Liver (tissue), 3 donors: ENCODE data around the gene FBP1.

Source experiments
- ATF3 ChIP-seq: IDR thresholded peaks from 2 replicates; pipeline ENCODE4 v1.6.1; 2016; ENCODE audit warnings: antibody characterized with exemption
- CTCF ChIP-seq: fragments of 150-350 bp; IDR thresholded peaks from 2 replicates; pipeline ENCODE4 v1.5.1; 2017; ENCODE audit warnings: improper control_type of control experiment, low read depth, low read length; ENCODE audit not compliant: missing input control
- HNF4G ChIP-seq: IDR thresholded peaks from 2 replicates; pipeline ENCODE4 v1.6.1; 2016; ENCODE audit warnings: antibody characterized with exemption
- MAX ChIP-seq: IDR thresholded peaks from 2 replicates; pipeline ENCODE4 v1.6.1; 2016; ENCODE audit warnings: antibody characterized with exemption
- donor health status: healthy.
- donor health status: healthy.

GRCh38 chr9:94627287-94627686, 12.0 kb downstream of the FBP1 start:
- TF ChIP-seq CTCF (no peak), HNF4G (no peak), ATF3 (no peak), MAX (no peak)
